ENCODE measurements around the gene TMEM184B. TPM values are rescaled to one million over a fixed set of nuclear protein-coding genes. Genes with fewer than 3 reads are reported as not detected.

Gene TMEM184B
- total RNA-seq, 2 donors from 2014 or later, result 31.5 to 36.5 TPM

DNA sequence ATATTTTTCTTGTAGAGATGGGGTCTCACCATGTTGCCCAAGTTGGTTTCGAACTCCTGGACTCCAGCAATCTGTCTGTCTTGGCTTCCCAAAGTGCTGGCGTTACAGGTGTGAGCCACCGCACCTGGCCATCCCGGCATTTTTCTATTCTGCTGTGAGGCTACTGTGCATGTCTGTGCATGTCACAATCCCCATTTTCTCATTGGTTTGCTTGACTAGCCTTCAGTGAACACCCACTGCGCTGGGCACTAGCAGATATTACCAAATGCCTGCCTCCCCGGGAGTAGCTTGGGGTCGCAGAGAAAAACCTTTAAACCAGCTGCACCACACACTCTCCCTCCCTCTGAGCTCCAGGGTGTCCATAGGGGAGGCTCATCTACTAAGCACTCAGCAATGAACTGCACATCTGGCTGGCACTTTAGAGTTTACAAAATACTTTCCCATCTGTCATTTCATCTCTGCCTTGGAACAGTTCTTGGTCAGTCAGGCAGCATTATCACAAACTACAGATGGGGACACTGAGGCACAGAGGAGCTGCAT, 39.5 kb upstream of the TMEM184B start:
- ATAC-seq (replicated peaks), result no peak
- Mint-ChIP-seq H3K27me3 (no peaks in the 10 kb centered on the region), H3K4me3 (peak overlapping the region; percentile 85), H3K9me3 (no peaks in the 10 kb centered on the region), H3K27ac (peak overlapping the region; percentile 92), H3K36me3 (ENCODE audit: low read depth) (peaks cover 75% of the 10 kb centered on the region), H3K4me1 (peaks cover 51% of the 10 kb centered on the region)

DNA sequence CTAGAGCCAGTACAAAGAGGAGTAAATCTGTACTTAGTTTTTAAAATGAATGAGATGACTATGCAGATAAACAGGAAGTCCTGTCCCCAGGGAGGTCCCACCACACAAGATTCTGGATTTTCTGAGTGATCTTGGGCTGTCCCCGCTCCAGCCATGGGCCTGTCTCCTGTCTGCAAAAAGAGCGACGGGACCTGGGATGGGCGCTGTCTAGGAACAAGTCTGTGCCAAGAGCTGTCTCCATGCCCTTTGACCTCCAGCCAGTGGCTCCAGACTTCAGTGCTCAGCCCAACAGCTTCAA, 38.5 kb upstream of the TMEM184B start:
- H3K36me3 Mint-ChIP-seq (ENCODE audit: low read depth), result peaks cover 75% of the 10 kb centered on the region
- no peaks in the 10 kb centered on the region for H3K27me3 Mint-ChIP-seq
- peak; percentile 44 for ATAC-seq (replicated peaks)
- H3K4me3 Mint-ChIP-seq, result peak overlapping the region; percentile 85
- peaks cover 58% of the 10 kb centered on the region for H3K4me1 Mint-ChIP-seq
- H3K27ac Mint-ChIP-seq, result peak overlapping the region; percentile 92
- no peaks in the 10 kb centered on the region for H3K9me3 Mint-ChIP-seq

- H3K27me3 Mint-ChIP-seq, result no peaks in the 10 kb centered on the region
- H3K4me1 Mint-ChIP-seq, result peaks cover 61% of the 10 kb centered on the region
- peak overlapping the region; percentile 85 for H3K4me3 Mint-ChIP-seq
- ATAC-seq (replicated peaks), result no peak
- no peaks in the 10 kb centered on the region for H3K9me3 Mint-ChIP-seq
- peaks cover 74% of the 10 kb centered on the region for H3K36me3 Mint-ChIP-seq (ENCODE audit: low read depth)
- H3K27ac Mint-ChIP-seq, result peak overlapping the region; percentile 92
These were observed 37.9 kb upstream of the TMEM184B start for GRCh38 chr22:38310518-38311322.

DNA sequence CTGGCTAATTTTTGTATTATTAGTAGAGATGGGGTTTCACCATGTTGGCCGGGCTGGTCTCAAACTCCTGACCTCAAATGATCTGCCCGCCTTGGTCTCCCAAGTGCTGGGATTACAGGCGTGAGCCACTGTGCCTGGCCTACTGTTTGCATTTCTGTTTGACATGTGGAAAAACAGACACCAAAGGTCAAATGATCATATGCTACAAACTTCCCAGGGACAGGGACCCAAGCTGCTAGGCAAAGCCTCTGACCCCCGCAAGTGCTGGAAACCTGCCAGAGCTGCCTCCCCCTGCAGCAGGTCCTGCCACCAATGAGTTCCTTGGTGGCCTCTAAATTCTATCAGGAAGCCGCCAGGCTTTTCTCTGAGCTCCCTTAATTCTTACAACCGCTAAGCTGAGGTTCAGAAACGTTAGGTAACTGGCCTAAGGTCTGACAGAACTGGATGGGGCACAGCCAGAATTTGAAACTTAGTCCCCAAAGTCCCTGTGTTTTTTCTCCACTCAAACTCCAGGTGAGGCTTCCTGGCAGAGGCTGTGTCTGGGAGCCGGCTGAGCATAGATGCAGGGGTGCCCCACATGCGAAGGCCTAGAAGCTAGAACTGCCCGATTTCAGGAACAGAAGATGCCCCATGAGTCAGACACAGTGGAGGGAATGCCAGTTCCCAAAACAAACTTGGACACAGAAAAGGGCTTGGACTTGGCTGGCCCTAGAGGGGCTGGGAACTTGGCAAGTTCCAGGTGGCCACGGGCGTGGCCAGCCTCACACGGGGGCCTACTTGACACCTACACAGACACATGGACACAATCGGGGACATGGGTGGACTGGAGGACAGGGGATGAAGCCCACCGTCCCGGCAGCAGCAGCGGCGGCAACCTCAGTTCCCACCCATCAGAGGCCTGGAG, 37.1 kb upstream of the TMEM184B start:
- Mint-ChIP-seq H3K27ac (peak overlapping the region; percentile 65), H3K36me3 (ENCODE audit: low read depth) (peaks cover 72% of the 10 kb centered on the region), H3K9me3 (no peaks in the 10 kb centered on the region), H3K4me3 (no peak overlapping the region), H3K27me3 (no peaks in the 10 kb centered on the region), H3K4me1 (peaks cover 59% of the 10 kb centered on the region)
- no peak for ATAC-seq (replicated peaks)

- Mint-ChIP-seq H3K9me3 (no peaks in the 10 kb centered on the region), H3K4me1 (peaks cover 58% of the 10 kb centered on the region), H3K27me3 (no peaks in the 10 kb centered on the region), H3K36me3 (ENCODE audit: low read depth) (peaks cover 70% of the 10 kb centered on the region), H3K27ac (peak overlapping the region; percentile 65), H3K4me3 (no peak overlapping the region)
- ATAC-seq (replicated peaks), result no peak
These were observed 36.1 kb upstream of the TMEM184B start for GRCh38 chr22:38308791-38309498.

DNA sequence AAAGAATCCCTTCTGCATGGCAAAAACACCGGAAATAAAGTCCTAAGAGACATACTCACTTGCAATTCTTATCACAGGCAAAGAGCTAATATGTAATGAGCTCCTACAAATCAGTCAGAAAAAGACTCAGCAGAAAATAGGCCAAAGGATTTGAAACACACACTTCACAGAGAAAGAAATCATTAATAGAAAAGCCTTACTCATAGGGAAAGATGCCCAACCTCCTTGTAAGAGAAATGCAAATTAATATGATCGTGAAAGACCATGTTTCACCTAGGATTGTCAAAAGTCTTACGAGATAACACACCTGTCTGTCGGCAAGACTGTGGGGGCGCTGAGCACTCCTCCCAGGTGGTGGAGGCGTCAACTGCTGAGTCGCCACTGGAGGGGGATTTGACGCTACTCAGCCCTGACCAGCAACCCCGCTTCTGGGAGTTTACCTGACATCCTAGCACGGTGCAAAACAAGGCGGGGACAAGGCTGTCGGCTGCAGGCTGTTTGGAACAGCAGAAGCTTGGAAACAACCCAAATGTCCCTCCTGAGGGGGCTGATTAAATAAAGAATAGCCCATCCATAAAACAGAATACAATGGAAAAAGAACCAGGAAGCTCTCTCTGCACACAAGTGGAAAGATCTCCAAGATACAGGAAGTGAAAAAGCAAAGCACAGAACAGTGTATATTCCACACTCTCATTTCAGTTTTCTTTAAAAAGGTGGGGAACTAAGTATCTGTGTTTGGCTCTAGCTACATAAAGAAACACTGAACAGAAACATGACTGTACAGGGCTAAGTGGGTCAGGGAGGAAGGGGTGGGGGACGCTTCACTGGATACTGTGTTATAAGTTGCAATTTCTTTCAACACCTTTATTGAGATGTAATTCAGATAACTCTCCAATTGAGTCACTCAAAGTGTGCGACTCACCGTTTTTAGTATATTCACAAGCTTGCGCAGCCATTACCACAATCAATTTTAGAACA, 33.0 kb upstream of the TMEM184B start:
- H3K4me3 Mint-ChIP-seq, result peak overlapping the region; percentile 85
- no peaks in the 10 kb centered on the region for H3K9me3 Mint-ChIP-seq
- ATAC-seq (replicated peaks), result peak; percentile 89
- peaks cover 67% of the 10 kb centered on the region for H3K36me3 Mint-ChIP-seq (ENCODE audit: low read depth)
- H3K27me3 Mint-ChIP-seq, result no peaks in the 10 kb centered on the region
- H3K4me1 Mint-ChIP-seq, result peaks cover 38% of the 10 kb centered on the region
- peak overlapping the region; percentile 94 for H3K27ac Mint-ChIP-seq

DNA sequence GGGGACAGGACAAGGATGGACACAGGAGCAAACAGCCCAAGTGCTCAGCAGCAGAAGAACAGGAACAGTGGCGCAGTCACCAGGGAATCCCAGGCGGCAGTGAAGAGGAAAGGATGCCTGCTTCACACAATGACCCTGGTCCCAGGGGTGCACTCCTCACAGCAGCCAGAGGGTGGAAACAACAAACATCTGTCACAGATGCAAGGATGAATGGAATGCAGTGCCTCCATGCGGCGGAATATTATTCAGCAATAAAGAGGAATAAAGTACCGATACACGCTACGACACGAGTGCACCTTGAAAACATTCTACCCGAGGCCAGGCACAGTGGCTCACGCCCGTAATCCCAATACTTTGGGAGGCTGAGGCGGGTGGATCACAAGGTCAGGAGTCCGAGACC, 31.7 kb upstream of the TMEM184B start:
- Mint-ChIP-seq H3K4me3 (peak overlapping the region; percentile 85), H3K9me3 (no peaks in the 10 kb centered on the region), H3K27me3 (no peaks in the 10 kb centered on the region), H3K27ac (peak overlapping the region; percentile 72), H3K36me3 (ENCODE audit: low read depth) (peaks cover 72% of the 10 kb centered on the region), H3K4me1 (peaks cover 37% of the 10 kb centered on the region)
- no peak for ATAC-seq (replicated peaks)

DNA sequence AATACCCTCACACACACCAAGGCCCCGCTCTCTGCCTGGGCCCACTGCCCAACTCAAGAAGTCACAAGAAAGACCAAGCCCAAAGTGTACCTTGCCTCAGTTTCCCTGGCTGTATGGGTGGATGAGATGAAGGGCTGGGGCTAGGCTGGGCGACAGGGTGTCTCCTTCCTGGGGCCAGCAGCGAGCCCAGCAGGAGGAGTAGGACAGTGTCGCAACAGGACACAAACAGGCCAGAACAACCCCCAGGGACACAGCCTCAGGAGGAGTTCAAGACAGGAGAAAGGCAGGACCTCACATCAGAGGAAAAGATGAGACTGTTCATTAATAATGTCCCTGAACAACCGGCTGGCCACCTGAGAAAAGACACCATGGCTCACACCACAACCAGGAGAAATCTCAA, 31.2 kb upstream of the TMEM184B start:
- peaks cover 35% of the 10 kb centered on the region for H3K4me1 Mint-ChIP-seq
- no peaks in the 10 kb centered on the region for H3K27me3 Mint-ChIP-seq
- peak overlapping the region; percentile 85 for H3K4me3 Mint-ChIP-seq
- H3K27ac Mint-ChIP-seq, result peak overlapping the region; percentile 72
- H3K36me3 Mint-ChIP-seq (ENCODE audit: low read depth), result peaks cover 75% of the 10 kb centered on the region
- no peak for ATAC-seq (replicated peaks)
- H3K9me3 Mint-ChIP-seq, result no peaks in the 10 kb centered on the region

DNA sequence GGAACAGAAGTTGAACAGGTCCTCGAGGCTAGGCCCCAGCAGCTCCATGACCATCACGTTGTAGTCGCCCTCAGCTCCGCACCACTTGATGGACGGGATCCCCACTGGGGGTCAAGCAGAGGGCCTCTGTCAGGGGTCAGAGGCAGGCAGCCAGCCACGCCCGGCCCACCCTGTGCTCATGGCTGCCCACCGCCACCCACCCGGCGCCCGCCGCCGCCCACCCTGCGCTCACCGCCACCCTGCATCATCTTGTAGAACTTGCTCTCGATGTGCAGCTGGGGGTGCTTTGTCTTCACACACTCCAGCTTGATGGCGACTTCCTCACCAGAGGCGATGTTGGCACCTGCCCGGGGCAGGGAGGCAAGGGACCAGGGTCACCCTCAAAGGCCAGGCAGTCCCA, 30.1 kb upstream of the TMEM184B start:
- H3K4me1 Mint-ChIP-seq, result peaks cover 26% of the 10 kb centered on the region
- H3K36me3 Mint-ChIP-seq (ENCODE audit: low read depth), result peaks cover 72% of the 10 kb centered on the region
- H3K4me3 Mint-ChIP-seq, result no peak overlapping the region
- no peaks in the 10 kb centered on the region for H3K9me3 Mint-ChIP-seq
- H3K27me3 Mint-ChIP-seq, result no peaks in the 10 kb centered on the region
- H3K27ac Mint-ChIP-seq, result no peak overlapping the region
- ATAC-seq (replicated peaks), result no peak

GRCh38 chr22:38300946-38301345, 28.1 kb upstream of the TMEM184B start:
- Mint-ChIP-seq H3K9me3 (no peaks in the 10 kb centered on the region), H3K36me3 (ENCODE audit: low read depth) (peaks cover 88% of the 10 kb centered on the region), H3K27ac (peak overlapping the region; percentile 28), H3K4me1 (peaks cover 16% of the 10 kb centered on the region), H3K27me3 (no peaks in the 10 kb centered on the region), H3K4me3 (no peak overlapping the region)
- ATAC-seq (replicated peaks), result no peak

DNA sequence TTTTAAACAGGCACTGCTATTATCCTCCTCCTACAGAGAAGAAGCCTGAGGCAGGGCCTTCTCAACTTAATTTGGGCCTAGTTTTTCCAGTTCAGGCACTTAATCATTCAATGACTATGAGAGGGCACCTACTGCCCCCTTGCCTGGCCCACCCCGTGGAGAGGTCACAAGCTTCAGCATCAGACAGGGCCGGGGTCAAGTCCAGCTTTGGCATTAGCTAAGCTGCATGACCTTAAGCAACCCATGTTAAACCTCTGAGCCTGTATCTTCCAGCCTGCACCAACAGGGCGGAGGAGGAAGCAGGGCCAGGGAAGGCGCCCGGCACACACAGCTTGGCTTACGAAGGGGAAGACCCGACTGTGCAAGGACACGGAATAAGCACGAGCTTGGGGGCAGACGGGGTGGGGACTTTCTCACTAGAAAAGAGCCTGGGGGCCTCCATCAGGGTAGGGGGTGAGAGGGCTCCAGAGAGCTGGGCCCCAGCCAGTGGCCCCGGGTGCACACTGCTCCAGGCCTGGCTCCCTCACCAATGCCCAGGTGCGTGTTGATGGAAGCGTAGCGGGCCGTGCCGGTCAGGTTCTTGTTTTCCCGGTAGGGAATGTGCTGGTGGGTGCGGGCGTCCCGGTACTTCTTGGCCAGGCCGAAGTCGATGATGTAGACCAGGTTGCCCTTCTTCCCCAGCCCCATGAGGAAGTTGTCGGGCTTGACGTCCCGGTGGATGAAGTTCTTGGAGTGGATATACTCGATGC, 27.6 kb upstream of the TMEM184B start:
- ATAC-seq (replicated peaks), result no peak
- H3K27ac Mint-ChIP-seq, result peak overlapping the region; percentile 28
- no peaks in the 10 kb centered on the region for H3K27me3 Mint-ChIP-seq

DNA sequence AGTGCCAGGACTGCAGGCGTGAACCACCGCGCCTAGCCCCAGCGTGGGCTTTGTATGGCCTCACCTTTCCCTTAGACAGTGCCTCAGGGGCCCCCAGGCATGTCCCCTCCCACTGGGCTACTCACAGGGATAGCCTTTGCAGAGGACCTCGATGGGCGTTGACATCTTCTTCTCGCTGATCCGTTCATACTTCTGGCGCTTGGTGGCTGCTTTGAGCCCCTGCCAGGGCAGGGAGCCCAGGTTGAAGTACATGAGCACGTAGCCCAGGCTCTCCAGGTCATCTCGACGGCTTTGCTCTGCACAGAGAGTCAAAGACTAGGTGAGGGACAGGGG, 26.9 kb upstream of the TMEM184B start:
- Mint-ChIP-seq H3K27me3 (no peaks in the 10 kb centered on the region), H3K4me1 (peaks cover 8% of the 10 kb centered on the region), H3K36me3 (ENCODE audit: low read depth) (peaks cover 84% of the 10 kb centered on the region), H3K9me3 (no peaks in the 10 kb centered on the region), H3K27ac (no peak overlapping the region), H3K4me3 (no peak overlapping the region)
- no peak for ATAC-seq (replicated peaks)

More for the DNA sequence above, 27.6 kb upstream of the TMEM184B start:
- Mint-ChIP-seq H3K4me3 (no peak overlapping the region), H3K36me3 (ENCODE audit: low read depth) (peaks cover 82% of the 10 kb centered on the region), H3K9me3 (no peaks in the 10 kb centered on the region), H3K4me1 (peaks cover 11% of the 10 kb centered on the region)

All from activated T-helper 17 cell treated with anti-CD3 and anti-CD28 coated beads, Interleukin-2, amount 50 U/mL, for 72 hours (primary cell).